ENCODE results near the gene BICD1. TPM values are rescaled to one million over a fixed set of nuclear protein-coding genes. Genes with fewer than 3 reads are reported as not detected.

BICD1 gene
- total RNA-seq, 1 donor from 2014 or later: 49.5 TPM

DNA sequence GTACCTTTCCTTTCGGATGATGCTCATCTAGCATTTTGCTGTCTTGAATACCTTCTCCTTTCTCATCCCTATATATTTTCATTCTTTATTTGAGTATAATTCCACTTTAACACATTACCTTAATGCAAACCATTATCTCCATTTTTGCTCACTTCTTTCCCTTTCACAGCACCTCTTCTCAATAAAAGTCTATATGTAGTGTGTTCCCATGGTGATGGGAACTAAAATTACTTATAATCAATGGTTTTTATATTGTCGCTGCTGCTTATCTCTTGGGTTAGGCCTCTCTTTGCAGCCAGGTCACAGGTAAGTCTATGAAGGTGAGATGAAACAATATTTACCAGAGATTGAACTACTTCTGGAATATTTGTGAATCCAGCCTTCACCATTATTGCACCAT is 171.1 kb downstream of the BICD1 start:
- H3K27ac Mint-ChIP-seq (ENCODE audit: unreplicated experiment): no peak overlapping the region
- no peak for DNase-seq (ENCODE audit: low read depth, low spot score)
- TF ChIP-seq, protein P1, sequence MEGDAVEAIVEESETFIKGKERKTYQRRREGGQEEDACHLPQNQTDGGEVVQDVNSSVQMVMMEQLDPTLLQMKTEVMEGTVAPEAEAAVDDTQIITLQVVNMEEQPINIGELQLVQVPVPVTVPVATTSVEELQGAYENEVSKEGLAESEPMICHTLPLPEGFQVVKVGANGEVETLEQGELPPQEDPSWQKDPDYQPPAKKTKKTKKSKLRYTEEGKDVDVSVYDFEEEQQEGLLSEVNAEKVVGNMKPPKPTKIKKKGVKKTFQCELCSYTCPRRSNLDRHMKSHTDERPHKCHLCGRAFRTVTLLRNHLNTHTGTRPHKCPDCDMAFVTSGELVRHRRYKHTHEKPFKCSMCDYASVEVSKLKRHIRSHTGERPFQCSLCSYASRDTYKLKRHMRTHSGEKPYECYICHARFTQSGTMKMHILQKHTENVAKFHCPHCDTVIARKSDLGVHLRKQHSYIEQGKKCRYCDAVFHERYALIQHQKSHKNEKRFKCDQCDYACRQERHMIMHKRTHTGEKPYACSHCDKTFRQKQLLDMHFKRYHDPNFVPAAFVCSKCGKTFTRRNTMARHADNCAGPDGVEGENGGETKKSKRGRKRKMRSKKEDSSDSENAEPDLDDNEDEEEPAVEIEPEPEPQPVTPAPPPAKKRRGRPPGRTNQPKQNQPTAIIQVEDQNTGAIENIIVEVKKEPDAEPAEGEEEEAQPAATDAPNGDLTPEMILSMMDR (conservative IDR thresholded peaks at IDR 0.05): no peak
- H3K36me3 Mint-ChIP-seq (ENCODE audit: low read depth): peaks cover 8% of the 10 kb centered on the region
- H3K27me3 Mint-ChIP-seq (ENCODE audit: low read depth): no peaks in the 10 kb centered on the region
- H3K9me3 Mint-ChIP-seq: no peaks in the 10 kb centered on the region
- peaks cover 24% of the 10 kb centered on the region for H3K4me1 Mint-ChIP-seq
- H3K4me3 Mint-ChIP-seq: no peak overlapping the region

DNA sequence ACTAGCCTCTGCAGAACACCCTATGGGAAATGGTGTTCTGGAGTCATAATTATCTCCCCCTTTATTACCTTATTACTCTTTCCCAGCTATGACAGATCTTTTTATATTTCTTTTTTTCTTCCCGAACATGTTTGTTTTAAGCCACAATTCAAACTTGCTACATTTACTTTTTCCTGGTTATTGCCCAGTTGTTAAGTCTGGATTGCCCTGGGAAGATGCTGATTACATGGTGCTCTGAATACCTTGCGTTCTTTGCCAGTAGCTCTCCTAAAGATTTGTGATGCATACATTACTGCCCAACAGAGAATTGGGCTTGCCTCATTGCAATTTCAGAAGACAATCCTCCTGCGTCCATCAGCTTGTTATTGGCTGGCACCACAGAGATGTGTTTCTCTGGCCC is 174.5 kb downstream of the BICD1 start:
- TF ChIP-seq, protein P1 (conservative IDR thresholded peaks at IDR 0.05): no peak
- Mint-ChIP-seq H3K36me3 (ENCODE audit: low read depth) (peaks cover 4% of the 10 kb centered on the region), H3K27ac (ENCODE audit: unreplicated experiment) (no peak overlapping the region), H3K4me3 (no peak overlapping the region), H3K4me1 (peaks cover 9% of the 10 kb centered on the region), H3K27me3 (ENCODE audit: low read depth) (no peaks in the 10 kb centered on the region), H3K9me3 (no peaks in the 10 kb centered on the region)
- no peak for DNase-seq (ENCODE audit: low read depth, low spot score)

DNA sequence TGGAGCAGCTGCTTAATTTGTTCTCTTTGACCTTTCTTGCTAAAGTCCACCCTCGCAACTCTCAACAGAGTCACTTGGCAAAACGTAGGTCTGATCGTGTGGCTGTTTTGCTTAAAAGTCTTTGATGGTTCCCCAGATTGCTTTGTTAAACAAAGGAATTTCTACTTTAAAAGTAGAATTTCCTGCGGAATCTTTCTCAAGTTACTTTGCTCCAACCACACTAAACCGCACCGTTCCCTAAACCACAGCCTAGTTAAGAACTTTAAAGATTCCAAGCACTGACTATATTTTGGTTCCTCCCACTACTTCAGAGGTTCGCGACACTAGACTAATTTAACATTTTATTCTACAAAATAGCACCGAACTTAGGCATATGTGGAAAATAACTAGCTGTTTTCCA is 177.9 kb downstream of the BICD1 start:
- TF ChIP-seq, protein P1 (conservative IDR thresholded peaks at IDR 0.05): no peak
- no peak for DNase-seq (ENCODE audit: low read depth, low spot score)
- H3K27ac Mint-ChIP-seq (ENCODE audit: unreplicated experiment): no peak overlapping the region
- peaks cover 9% of the 10 kb centered on the region for H3K4me1 Mint-ChIP-seq
- peaks cover 4% of the 10 kb centered on the region for H3K36me3 Mint-ChIP-seq (ENCODE audit: low read depth)
- H3K27me3 Mint-ChIP-seq (ENCODE audit: low read depth): no peaks in the 10 kb centered on the region
- H3K9me3 Mint-ChIP-seq: peaks cover 3% of the 10 kb centered on the region
- no peak overlapping the region for H3K4me3 Mint-ChIP-seq

DNA sequence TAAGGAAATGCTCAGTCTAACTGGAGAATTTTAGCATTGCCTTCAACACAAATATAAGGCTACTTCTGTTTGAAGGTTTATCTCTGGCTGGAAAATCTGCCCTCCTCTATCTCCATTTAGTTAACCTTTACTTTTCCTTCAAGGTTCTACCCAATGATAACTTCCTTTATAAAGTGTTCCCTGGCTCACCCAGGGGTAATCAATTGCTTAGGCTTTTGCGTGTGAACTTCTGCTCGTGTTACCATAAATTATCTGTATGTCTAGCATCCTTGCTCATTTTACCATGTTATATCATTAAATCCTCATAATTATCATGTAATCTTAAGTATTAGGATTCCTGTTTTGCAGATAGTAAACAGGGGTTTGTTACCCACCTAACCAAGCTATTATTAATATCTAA is 178.4 kb downstream of the BICD1 start:
- peaks cover 9% of the 10 kb centered on the region for H3K4me1 Mint-ChIP-seq
- peaks cover 3% of the 10 kb centered on the region for H3K9me3 Mint-ChIP-seq
- no peak overlapping the region for H3K4me3 Mint-ChIP-seq
- no peaks in the 10 kb centered on the region for H3K27me3 Mint-ChIP-seq (ENCODE audit: low read depth)
- peaks cover 4% of the 10 kb centered on the region for H3K36me3 Mint-ChIP-seq (ENCODE audit: low read depth)
- no peak for DNase-seq (ENCODE audit: low read depth, low spot score)
- TF ChIP-seq, protein P1 (conservative IDR thresholded peaks at IDR 0.05): no peak
- no peak overlapping the region for H3K27ac Mint-ChIP-seq (ENCODE audit: unreplicated experiment)

DNA sequence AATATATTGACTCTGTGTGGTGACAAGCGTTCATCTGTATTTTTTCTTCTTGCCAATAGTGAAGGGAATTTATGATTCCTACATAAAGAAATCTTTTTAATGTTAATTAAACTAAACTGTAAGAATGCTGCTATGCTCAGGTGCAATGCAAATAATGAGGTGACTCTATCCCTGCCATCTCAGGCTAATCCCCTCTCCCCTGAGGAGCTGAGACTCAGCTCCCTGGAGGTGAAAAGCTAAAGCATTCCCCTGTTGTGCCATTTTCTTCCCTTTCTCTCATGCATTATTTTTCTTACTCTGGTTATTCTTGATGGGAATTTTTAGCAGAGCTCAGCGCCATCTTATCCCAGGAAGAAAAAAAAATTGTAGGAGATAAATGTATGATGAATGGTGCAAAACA is 178.8 kb downstream of the BICD1 start:
- Mint-ChIP-seq H3K27ac (ENCODE audit: unreplicated experiment) (peak overlapping the region; percentile 39), H3K27me3 (ENCODE audit: low read depth) (no peaks in the 10 kb centered on the region), H3K4me1 (peaks cover 9% of the 10 kb centered on the region), H3K36me3 (ENCODE audit: low read depth) (peaks cover 4% of the 10 kb centered on the region), H3K9me3 (peaks cover 3% of the 10 kb centered on the region), H3K4me3 (no peak overlapping the region)
- TF ChIP-seq, protein P1 (conservative IDR thresholded peaks at IDR 0.05): no peak
- no peak for DNase-seq (ENCODE audit: low read depth, low spot score)

DNA sequence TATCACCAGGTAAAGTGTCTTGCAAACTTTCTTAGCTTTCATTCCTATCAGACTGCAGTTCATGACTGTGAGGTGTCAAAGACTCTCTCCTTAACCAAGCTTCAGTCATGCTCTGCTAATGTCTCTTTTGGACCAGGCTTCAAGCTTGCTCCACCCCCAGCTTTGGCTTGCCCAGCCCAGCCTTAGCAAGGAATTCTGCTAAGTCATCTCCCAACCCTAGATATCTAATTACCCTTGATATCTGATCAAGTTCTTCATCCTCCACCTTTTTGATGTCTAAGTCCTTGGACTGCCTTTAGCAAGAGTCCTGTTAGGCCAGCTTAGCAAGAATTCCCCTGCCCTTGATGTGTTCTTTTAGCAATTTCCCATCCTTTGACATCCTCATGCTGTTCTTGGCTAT is 183.8 kb downstream of the BICD1 start:
- peaks cover 5% of the 10 kb centered on the region for H3K4me1 Mint-ChIP-seq
- peaks cover 3% of the 10 kb centered on the region for H3K36me3 Mint-ChIP-seq (ENCODE audit: low read depth)
- peaks cover 3% of the 10 kb centered on the region for H3K9me3 Mint-ChIP-seq
- no peak overlapping the region for H3K4me3 Mint-ChIP-seq
- DNase-seq (ENCODE audit: low read depth, low spot score): no peak
- TF ChIP-seq, protein P1 (conservative IDR thresholded peaks at IDR 0.05): no peak
- no peak overlapping the region for H3K27ac Mint-ChIP-seq (ENCODE audit: unreplicated experiment)
- H3K27me3 Mint-ChIP-seq (ENCODE audit: low read depth): no peaks in the 10 kb centered on the region
